ENCODE measurements around the gene RAB7A.

GRCh38 chr3:128799653-128800052 lies 73.7 kb downstream of the RAB7A start:
- TF ChIP-seq EZH2 (IDR thresholded peaks at IDR 0.05; ENCODE audit: insufficient read depth, poor library complexity, severe bottlenecking) (no peak), EZH2phosphoT487 (IDR thresholded peaks at IDR 0.05; ENCODE audit: insufficient read depth, low read depth) (no peak)
